IMR-90 (cell line): ENCODE data around the gene GABRQ.

Source experiments
- FOS ChIP-seq: fragments of 150-350 bp; IDR thresholded peaks from 2 replicates; pipeline ENCODE4 v1.6.1; 2016; ENCODE audit warnings: low read depth, low read length
- MAZ ChIP-seq: IDR thresholded peaks from 2 replicates; pipeline ENCODE4 v1.6.1; 2012; ENCODE audit warnings: low read depth, mild to moderate bottlenecking, low read length, improper control_type of control experiment, moderate library complexity, borderline replicate concordance
- NFE2L2 ChIP-seq: fragments of 150-350 bp; IDR thresholded peaks from 2 replicates; pipeline ENCODE4 v1.6.1; 2016; ENCODE audit warnings: low read depth, mild to moderate bottlenecking, low read length
- TF ChIP-seq, protein P1 (sequence below): conservative IDR thresholded peaks from 2 replicates; pipeline ENCODE4 v1.5.1; 2012; ENCODE audit warnings: mild to moderate bottlenecking, low read depth, low read length, improper control_type of control experiment

DNA sequence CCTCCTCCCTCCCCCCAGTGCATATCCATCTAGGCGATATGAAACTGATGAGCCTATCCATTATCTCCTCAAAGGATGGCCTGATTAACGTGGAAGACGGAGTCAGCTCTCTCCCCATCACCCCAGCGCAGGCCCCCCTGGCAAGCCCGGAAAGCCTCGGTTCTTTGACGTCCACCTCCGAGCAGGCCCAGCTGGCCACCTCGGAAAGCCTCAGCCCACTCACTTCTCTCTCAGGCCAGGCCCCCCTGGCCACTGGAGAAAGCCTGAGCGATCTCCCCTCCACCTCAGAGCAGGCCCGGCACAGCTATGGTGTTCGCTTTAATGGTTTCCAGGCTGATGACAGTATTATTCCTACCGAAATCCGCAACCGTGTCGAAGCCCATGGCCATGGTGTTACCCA, 14.8 kb downstream of the GABRQ start:
- no peak for TF ChIP-seq MAZ
- TF ChIP-seq, protein P1, sequence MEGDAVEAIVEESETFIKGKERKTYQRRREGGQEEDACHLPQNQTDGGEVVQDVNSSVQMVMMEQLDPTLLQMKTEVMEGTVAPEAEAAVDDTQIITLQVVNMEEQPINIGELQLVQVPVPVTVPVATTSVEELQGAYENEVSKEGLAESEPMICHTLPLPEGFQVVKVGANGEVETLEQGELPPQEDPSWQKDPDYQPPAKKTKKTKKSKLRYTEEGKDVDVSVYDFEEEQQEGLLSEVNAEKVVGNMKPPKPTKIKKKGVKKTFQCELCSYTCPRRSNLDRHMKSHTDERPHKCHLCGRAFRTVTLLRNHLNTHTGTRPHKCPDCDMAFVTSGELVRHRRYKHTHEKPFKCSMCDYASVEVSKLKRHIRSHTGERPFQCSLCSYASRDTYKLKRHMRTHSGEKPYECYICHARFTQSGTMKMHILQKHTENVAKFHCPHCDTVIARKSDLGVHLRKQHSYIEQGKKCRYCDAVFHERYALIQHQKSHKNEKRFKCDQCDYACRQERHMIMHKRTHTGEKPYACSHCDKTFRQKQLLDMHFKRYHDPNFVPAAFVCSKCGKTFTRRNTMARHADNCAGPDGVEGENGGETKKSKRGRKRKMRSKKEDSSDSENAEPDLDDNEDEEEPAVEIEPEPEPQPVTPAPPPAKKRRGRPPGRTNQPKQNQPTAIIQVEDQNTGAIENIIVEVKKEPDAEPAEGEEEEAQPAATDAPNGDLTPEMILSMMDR, result no peak
- no peak for TF ChIP-seq FOS
- no peak for TF ChIP-seq NFE2L2
